GM18861 (cell line): Measurements from ENCODE around the gene SNCA.

Experiments
- ATAC-seq: cut with Tn5 transposase; IDR thresholded peaks from one replicate; pipeline ENCODE4 v1.9.1; 2021; ENCODE audit not compliant: unreplicated experiment

SNCA gene

DNA sequence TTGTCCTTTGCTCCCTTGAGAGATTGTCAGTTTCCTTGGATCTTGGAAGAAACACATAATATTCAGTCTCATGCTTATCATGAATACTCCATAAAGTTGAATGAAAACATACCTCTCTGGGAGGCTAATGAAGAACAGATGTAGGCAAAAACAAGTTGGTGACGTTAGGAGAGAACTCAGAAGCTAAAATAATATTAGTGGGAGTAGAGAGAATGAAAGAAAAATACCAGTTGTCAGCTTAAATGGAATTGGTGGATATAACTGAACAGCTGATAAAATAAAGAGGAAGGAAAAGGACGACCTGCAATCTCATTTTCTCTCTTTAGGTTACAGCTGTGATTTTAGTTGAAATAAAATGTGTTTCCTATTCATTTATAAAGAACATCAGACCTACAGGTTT is 124.8 kb downstream of the SNCA start:
- ATAC-seq, result no peak

DNA sequence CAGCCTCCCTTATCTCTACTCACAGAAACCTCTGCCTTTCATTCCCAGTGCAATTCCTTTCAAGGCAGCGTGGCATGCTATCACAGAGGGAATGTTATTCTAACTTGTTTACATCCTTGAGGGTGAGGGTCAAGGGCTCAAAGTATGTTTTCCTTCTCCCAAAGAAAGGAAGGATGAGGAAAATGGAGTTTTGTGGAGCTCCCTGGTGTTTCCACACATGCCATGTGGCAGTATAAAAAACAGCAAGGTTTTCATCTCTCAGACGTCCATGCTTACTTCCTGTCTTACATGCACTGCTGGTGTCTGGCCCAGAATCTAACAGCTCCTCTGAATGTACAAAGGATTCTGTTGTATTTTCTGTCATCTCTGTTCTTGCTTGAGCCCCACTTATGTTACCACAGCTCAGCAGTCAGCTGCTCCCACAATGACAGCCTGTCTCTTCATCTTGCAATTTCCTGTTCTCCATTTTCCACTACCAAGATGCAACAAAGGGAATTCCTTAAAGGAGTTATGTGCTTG is 128.0 kb downstream of the SNCA start:
- no peak for ATAC-seq

DNA sequence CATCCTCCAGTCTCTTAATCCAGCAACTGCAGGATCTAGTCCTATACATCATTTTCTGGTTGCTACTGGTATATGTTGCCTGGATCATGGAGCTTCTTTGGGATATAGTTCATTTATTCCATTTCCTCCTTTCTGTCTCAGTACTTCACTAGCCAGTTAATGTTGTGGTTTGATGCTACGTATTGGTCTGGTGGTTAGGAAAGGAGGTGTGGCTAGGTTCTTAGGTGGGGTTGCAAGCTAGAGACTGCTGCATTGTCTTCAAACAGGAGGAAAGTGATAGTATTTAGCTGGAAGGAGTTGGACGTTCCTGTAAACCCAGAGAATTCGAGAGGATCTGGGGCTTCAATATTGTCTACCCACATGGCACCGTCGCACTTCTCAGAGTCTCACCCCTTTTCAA is 129.5 kb downstream of the SNCA start:
- ATAC-seq, result no peak

DNA sequence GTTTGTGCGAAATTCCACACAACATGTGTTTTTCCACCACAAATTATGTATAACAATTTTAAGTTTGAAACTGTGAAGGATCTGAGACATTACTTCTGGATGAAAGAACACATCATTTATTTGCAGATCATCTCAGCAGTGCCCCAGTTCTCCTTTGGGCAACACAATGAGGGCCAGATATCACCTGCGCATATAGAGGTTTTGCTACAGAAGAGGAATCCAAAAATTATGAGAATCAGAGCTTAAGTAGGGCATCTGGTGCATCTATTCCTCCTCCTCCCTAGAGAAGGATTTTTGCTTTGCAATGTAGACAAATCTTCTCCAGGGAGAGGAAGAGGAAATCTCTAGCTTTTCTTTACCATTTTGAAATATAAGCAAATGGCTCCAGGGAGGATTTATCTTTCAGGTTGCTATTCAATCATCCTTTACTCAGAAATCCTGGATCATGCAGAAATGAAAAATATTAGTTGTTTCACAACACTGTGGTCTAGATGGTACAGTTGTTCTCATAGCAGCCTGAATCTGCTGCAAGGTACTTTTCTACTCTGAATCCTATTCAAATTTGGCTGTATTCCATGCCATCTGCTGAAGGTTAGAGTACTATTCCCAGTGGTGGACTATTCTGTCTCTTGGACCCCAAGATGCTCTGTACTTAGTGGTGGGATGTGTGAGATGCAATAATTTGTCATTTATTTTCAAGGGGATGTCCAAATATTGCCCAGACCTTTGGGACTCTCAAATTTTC is 132.1 kb downstream of the SNCA start:
- no peak for ATAC-seq

DNA sequence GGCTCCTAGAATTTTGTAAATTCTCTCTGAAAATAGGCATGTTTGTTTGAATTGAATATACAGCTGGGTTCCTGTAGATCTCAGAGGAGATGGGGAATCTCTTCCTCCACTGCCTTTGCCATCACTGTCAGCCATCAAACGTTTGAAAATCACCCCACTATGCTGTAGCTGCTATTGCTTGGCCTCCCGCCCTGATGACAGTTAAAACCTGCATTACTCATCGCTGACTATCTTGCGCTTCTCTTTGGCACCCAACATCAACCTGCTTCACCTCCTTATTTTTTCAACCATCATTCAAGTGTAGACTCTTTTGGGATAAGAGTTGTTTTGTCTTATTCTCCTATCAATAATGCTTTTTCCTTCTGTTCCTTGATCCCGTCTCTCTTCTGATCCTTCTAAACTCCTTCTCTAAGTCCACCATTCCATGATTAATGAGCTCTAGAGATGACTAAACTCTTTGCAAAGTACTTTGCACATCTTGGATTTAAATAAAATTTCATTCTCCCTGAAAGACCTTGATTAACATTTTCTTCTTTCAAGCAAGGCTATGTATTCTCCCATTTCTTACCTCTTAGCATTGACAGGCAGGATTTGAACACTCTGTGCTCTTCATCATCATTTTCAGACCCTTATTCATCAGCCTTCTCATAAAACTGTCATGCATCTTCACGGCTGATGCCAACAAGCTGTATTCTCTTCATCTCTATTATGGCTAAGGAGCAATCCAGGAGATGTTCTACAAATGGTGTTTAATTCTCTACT is 133.0 kb downstream of the SNCA start:
- ATAC-seq, result no peak

DNA sequence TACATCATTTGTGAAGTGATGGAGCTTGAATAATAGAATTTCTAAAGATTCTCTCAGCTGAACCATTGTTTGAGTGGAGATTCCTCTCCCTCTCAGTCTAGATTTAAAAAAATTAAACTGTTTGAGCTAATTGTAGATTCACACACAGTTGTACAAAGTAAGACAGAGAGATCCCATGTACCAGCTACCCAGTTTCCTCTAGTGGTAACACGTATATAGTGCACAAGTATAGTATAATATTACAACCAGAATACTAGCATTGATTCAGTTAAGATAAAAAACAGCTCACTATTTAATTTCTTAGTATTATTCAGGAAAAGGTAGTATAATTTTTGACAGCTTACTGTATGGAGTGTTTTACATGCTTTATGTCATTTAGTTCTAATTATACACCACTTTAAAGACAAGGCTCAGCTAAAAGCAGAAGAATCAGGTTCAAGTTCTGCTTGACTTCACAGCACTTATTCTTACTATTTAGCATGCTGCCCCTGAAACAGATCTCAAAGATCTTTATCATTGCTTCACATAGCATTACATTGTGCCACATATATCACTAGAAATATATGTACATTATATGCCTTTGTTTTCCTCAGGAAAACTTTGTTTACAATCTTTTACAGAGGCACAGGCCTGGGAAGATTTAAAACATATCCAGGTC is 136.1 kb downstream of the SNCA start:
- ATAC-seq, result no peak

DNA sequence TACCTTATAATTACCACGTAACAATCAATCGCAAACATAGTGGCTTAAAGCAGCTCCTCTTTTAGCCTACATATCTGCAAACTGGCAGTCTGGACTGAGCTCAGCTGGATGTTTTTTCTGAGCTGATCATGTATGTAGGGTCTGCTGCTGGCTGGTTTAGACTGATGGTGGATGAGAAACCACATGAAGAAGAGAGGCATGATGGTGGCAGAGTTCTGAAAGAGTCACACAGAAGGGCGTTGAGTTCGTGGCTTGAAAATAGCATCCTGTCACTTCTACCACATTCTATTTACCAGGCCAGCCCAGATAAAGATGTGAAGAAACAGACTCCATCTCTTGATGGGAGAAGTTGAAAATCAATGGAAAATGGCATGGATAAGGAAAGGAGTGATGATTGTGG is 151.3 kb downstream of the SNCA start:
- no peak for ATAC-seq

DNA sequence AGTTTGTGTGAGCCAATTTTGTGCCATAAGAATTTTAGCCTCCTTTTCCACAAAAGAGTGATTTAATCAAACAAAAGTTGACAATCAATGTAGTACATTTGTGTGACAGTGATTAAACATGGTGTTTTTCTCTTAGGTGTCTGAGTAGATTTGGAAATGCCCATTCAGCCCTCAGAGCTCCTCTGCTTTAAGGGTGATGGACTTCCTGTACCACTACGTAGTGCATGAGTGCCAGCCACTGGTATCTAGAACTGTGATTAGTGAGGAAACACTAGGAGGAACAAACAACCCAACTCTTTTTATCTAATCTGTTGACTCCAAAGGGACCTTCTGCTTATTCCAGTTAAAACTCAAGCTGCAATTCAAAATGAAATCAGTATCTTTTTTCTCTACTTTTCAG is 151.7 kb downstream of the SNCA start:
- ATAC-seq, result no peak

DNA sequence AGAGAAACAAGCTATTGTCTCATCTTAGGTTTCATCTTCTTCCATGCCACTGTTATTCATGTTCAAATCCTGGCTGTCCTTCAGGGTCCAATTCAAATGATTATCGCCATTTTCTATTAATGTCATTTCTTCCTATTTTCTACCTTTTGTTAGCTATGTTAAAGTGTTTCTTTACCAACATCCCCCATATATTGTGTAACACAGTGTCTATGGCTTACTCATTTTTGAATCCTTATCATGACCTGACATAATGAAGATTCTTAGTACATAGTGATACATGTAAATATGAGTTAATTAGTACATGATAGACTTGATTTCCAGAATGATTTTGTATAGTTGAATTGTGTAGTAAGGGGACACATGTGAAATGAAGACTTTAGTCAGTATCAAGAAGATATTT is 152.4 kb downstream of the SNCA start:
- ATAC-seq, result no peak

DNA sequence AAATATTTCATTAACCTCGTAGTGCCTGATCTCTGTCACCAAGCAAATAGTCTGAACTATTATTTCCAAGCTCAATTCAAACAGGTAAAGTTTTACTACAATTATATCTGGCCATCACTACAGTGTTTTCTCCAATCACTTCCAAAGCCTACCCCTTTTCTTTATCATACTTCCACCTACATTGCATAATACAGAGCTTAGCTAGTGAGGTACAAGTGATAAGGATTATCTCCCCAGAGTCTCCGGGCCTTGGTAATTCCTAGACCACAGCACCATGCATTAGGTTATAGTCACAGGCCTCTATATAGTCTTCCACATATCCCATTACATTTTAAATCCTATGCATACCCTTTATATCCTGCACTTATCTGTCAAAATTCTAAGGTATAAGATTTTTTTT is 154.2 kb downstream of the SNCA start:
- no peak for ATAC-seq

DNA sequence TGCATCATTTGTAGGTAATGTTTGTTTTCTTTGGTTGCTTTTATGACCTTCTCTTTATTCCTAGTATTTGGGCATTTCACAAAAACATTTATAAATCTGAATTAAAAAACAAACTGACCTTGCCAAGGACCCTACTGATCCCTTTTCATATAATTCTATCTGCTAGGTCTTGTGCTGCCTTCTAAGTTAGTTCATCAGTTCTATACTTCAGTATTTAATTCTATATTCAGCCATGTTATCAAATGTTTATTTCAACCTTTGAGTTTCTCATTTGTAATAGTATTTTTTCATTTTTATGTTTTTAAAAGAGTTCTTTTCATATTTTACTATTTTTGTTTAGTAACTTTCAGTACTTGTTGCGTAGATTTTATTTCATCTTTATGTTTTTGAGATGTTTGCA is 155.3 kb downstream of the SNCA start:
- ATAC-seq, result no peak

DNA sequence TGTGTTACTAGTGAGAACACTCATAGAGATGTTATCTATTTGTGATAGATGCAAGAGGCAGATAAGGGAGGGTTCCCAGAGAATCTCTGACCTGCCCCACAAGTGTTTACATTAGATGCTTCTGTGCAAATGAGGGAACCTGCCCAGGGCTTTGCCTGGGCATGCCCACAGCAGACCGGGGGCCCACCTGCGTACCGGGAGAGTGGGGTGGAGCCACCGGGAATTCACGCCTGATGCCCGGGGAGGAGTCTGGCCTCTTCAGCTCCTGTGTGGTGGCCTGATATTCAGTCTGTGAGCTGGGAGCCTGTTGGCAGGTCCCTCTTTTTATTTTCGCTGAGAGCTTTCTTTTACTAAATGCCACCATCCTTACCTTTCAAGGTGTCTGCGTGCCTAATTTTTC is 155.7 kb downstream of the SNCA start:
- ATAC-seq, result no peak

DNA sequence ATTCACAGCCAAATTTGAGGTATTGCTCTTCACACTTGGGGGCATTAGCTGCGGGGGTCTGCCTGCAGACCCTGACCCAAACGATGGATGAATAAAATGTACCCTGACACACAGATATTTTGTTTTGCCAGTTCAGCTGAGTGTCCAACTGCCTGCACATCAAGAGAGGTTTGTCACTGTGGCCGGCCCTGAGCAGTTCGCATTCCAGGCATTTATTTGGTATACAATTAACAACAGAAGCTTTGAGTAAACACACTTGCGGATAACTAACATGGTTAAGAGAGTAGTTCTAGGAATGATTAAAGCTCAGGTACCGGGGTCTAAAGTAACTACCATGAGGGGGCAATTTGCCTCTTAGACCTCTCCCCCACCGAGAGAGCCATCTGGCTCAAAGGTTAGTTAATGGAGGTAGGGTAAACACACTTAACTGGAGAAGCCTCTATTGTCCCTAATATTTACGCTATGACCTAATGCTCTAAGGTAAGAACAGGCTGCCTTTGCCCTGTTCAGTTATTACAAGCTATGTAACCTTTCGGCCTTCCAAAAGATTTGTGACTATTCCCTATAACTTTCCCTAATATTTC is 162.0 kb downstream of the SNCA start:
- no peak for ATAC-seq
